ENCODE measurements around the gene PEAK1. TPM values are rescaled to one million over a fixed set of nuclear protein-coding genes. Genes with fewer than 3 reads are reported as not detected.

The PEAK1 gene
- total and polyA plus RNA-seq, 9 of the 15 experiments (the other 6 are each of a cell fraction or from before 2014, with no cell fraction given), result 0.99 to 22.4 (median 10.8) TPM

GRCh38 chr15:77087213-77087612 lies 332.7 kb downstream of the PEAK1 start:
- no peak overlapping the region for H3K27ac ChIP-seq (ENCODE audit: extremely low read depth, low read depth, low read length)
- ATAC-seq, result no peak
- H4K20me1 ChIP-seq (replicated peaks; ENCODE audit: control insufficient read depth, insufficient read depth, low read length), result no peaks in the 10 kb centered on the region
- H2AFZ ChIP-seq (ENCODE audit: low read depth, low read length), result no peak overlapping the region
- peaks cover 3% of the 10 kb centered on the region in 2 experiments; a peak in 1 of 5 replicates for H3K27me3 ChIP-seq (ENCODE audit: control insufficient read depth in 2 of 2, insufficient read depth in 2 of 2, low read length in 2 of 2)
- ChIA-PET POLR2A (interaction anchor here (1.1 to 1.4 kb wide), 2 partner anchors 14 to 52 kb away, joined by 4 read pairs; no protein-coding TSS in a partner anchor), CTCF (ENCODE audit: low intra/inter-chr PET ratio) (no interaction called here)
- TF ChIP-seq NONO (IDR thresholded peaks at IDR 0.05; ENCODE audit: low read depth in 2 of 2, low read length in 1 of 2) (no peak), CREM (IDR thresholded peaks at IDR 0.05; ENCODE audit: low read depth) (no peak), YBX1 (IDR thresholded peaks at IDR 0.05) (no peak), ATF1 (CRISPR knock-in tag; IDR thresholded peaks at IDR 0.05) (no peak), ATF1 (tag; IDR thresholded peaks at IDR 0.05) (no peak)
- DNase-seq (ENCODE audit: extremely low read depth in 1 of 4, low spot score in 3 of 4), result no peak
- no peak for FAIRE-seq
- H3K79me2 ChIP-seq (ENCODE audit: control insufficient read depth, insufficient read depth, low read length), result no peaks in the 10 kb centered on the region
- peaks cover 5 to 15% of the 10 kb centered on the region in 2 experiments for H3K4me1 ChIP-seq (replicated peaks in 1 of 2; ENCODE audit: control insufficient read depth in 2 of 2, insufficient read depth in 2 of 2, low read length in 2 of 2)
- no peak overlapping the region for H3K4me2 ChIP-seq (ENCODE audit: insufficient read depth, low read length)
- H3K9me3 ChIP-seq (replicated peaks; ENCODE audit: control insufficient read depth, insufficient read depth, low read depth, low read length), result no peaks in the 10 kb centered on the region
- 17% methylated on average over 1 of the region's 2 CpGs for WGBS (ENCODE audit: insufficient coverage, low coverage, missing lambda C conversion rate)
- H3K4me3 ChIP-seq, result no peak overlapping the region
- BruUV-seq (replicated peaks), result no TSS peak
- intact Hi-C loops (cut with micrococcal nuclease), result no loop called here
- H3K36me3 ChIP-seq (ENCODE audit: control insufficient read depth, insufficient read depth, low read length), result no peaks in the 10 kb centered on the region
- in situ Hi-C loops (cut with MboI), result no loop called here
- H3K9ac ChIP-seq (ENCODE audit: insufficient read depth in 1 of 2, low read depth in 2 of 2, low read length in 2 of 2), result no peak overlapping the region; a peak in 1 of 4 replicates
- H3K9me1 ChIP-seq (ENCODE audit: control insufficient read depth, insufficient read depth, low read length), result no peaks in the 10 kb centered on the region

DNA sequence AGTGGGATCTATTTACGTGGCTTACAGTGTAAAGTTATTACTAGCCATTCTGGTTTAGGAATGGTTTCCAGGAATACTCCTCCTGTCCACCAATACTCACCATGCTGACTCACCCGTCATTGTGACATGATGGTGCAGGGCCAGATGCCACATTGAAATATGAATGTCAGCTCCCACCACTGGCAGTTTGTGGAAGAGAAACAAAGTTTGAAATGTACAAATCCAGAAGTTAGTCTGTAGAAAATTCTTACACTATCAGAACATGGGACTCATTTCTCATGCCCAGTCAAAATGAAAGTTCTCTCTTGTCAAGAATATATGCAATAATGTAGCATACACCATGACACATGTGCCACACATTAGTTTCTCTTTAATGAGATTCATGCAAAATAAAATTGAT lies 334.6 kb downstream of the PEAK1 start:
- no peaks in the 10 kb centered on the region for H3K9me3 ChIP-seq (replicated peaks; ENCODE audit: control insufficient read depth, insufficient read depth, low read depth, low read length)
- FAIRE-seq (peak; percentile 90), DNase-seq (ENCODE audit: extremely low read depth in 1 of 4, low spot score in 3 of 4) (peak; percentile 26 to 61 (median 42)), ATAC-seq (peak; percentile 54; the same call in 2 of the 3 replicates)
- 0% methylated on average over 2 of the region's 2 CpGs for WGBS (ENCODE audit: insufficient coverage, low coverage, missing lambda C conversion rate)
- H3K9me1 ChIP-seq (ENCODE audit: control insufficient read depth, insufficient read depth, low read length), result no peaks in the 10 kb centered on the region
- peak overlapping the region; percentile 12; the same call in 1 of the 2 replicates for H3K4me2 ChIP-seq (ENCODE audit: insufficient read depth, low read length)
- H2AFZ ChIP-seq (ENCODE audit: low read depth, low read length), result peak overlapping the region; percentile 70
- intact Hi-C loops (cut with micrococcal nuclease) (no loop called here), in situ Hi-C loops (cut with MboI) (no loop called here)
- peaks cover 5 to 15% of the 10 kb centered on the region in 2 experiments for H3K4me1 ChIP-seq (replicated peaks in 1 of 2; ENCODE audit: control insufficient read depth in 2 of 2, insufficient read depth in 2 of 2, low read length in 2 of 2)
- peaks cover under 1 to 3% of the 10 kb centered on the region in 2 experiments; a peak in 1 of 5 replicates for H3K27me3 ChIP-seq (ENCODE audit: control insufficient read depth in 2 of 2, insufficient read depth in 2 of 2, low read length in 2 of 2)
- no peaks in the 10 kb centered on the region for H3K36me3 ChIP-seq (ENCODE audit: control insufficient read depth, insufficient read depth, low read length)
- no peak overlapping the region for H3K4me3 ChIP-seq
- H3K79me2 ChIP-seq (ENCODE audit: control insufficient read depth, insufficient read depth, low read length), result no peaks in the 10 kb centered on the region
- H4K20me1 ChIP-seq (replicated peaks; ENCODE audit: control insufficient read depth, insufficient read depth, low read length), result no peaks in the 10 kb centered on the region
- ChIA-PET POLR2A (interaction anchor here (0.7 to 1.3 kb wide), 5 partner anchors 9 to 18 kb away, joined by 3 to 5 read pairs (median 3); partner anchors contain the start of gene TSPAN3), CTCF (ENCODE audit: low intra/inter-chr PET ratio) (no interaction called here)
- no peak overlapping the region for H3K9ac ChIP-seq (ENCODE audit: insufficient read depth in 1 of 2, low read depth in 2 of 2, low read length in 2 of 2)
- H3K27ac ChIP-seq (ENCODE audit: extremely low read depth, low read depth, low read length), result no peak overlapping the region
- no TSS peak for BruUV-seq (replicated peaks)
- TF ChIP-seq CTCFL (IDR thresholded peaks at IDR 0.05; ENCODE audit: borderline replicate concordance, insufficient read depth, low read depth, low read length, poor library complexity, severe bottlenecking) (no peak), HMG20B (CRISPR knock-in tag; IDR thresholded peaks at IDR 0.05) (no peak), CEBPZ (IDR thresholded peaks at IDR 0.05; ENCODE audit: borderline replicate concordance, low read depth, low read length) (no peak), IRF2 (CRISPR knock-in tag; IDR thresholded peaks at IDR 0.05) (no peak), FOSL1 (tag; conservative IDR thresholded peaks at IDR 0.05) (peak; percentile 82)

Data from K562 (cell line).